Activated CD8-positive, alpha-beta T cell treated with anti-CD3 and anti-CD28 coated beads for 36 hours (primary cell): ENCODE results near the gene NCL. TPM values are rescaled to one million over a fixed set of nuclear protein-coding genes. Genes with fewer than 3 reads are reported as not detected.

ENCODE experiments used
- ATAC-seq: fragments of 200-7000 bp; cut with Tn5 transposase; one replicate; pipeline ENCODE4 v1.10.0; 2021; ENCODE audit warnings: mild to moderate bottlenecking, moderate library complexity
- CTCF ChIA-PET: fragments of 350-600 bp; sonication (Branson Sonifier 250); formaldehyde crosslinking; loops from one replicate; lab custom pipeline; 2021; ENCODE audit warnings: antibody characterized with exemption; lab: Charles Lee
- POLR2A ChIA-PET: fragments of 350-600 bp; sonication (Branson Sonifier 250); formaldehyde crosslinking; loops from one replicate; lab custom pipeline; 2021; ENCODE audit warnings: antibody characterized with exemption; lab: Charles Lee
- DNase-seq: peaks from one replicate; pipeline ENCODE4 v3.0.0-alpha.2; 2020
- H3K27ac Mint-ChIP-seq: one replicate; pipeline ENCODE4 v1.8.0; 2021; ENCODE audit warnings: mild to moderate bottlenecking, mixed read lengths
- H3K27me3 Mint-ChIP-seq: one replicate; pipeline ENCODE4 v1.8.0; 2021; ENCODE audit warnings: mixed read lengths
- H3K36me3 Mint-ChIP-seq: one replicate; pipeline ENCODE4 v1.8.0; 2021; ENCODE audit warnings: low read depth, mixed read lengths
- H3K4me1 Mint-ChIP-seq: one replicate; pipeline ENCODE4 v1.8.0; 2021; ENCODE audit warnings: low read depth, mixed read lengths
- H3K4me3 Mint-ChIP-seq: one replicate; pipeline ENCODE4 v1.8.0; 2021; ENCODE audit warnings: mild to moderate bottlenecking, moderate library complexity, mixed read lengths
- H3K9me3 Mint-ChIP-seq: one replicate; pipeline ENCODE4 v1.8.0; 2021; ENCODE audit warnings: mixed read lengths
- intact Hi-C: fragments of 100-400 bp; cut with micrococcal nuclease; formaldehyde crosslinking; loops from one replicate; pipeline ENCODE4 v1.10.0; 2022
- total RNA-seq, 2 experiments: library from RNA; stranded (reverse); gene quantifications; one replicate each; pipeline ENCODE4 v1.2.3, GENCODE V29; 2021
- TF ChIP-seq, protein P1 (sequence below): fragments of 200-600 bp; IDR thresholded peaks from one replicate; pipeline ENCODE4 v1.8.0; 2022; ENCODE audit warnings: antibody characterized with exemption, mild to moderate bottlenecking

Gene NCL
- total RNA-seq, 2 experiments from 2014 or later = 1,312 to 1,361 TPM

- H3K4me3 Mint-ChIP-seq = no peak overlapping the region
- ChIA-PET CTCF (interaction anchor here (0.8 to 1.7 kb wide), 5 partner anchors 10 to 23 kb away, joined by 3 to 6 read pairs (median 4); no protein-coding TSS in a partner anchor), POLR2A (interaction anchor here (1.0 to 2.6 kb wide), 2 partner anchors 24 to 26 kb away, joined by 3 to 10 read pairs; partner anchors contain the start of gene NCL)
- no peaks in the 10 kb centered on the region for H3K9me3 Mint-ChIP-seq
- no peaks in the 10 kb centered on the region for H3K27me3 Mint-ChIP-seq
- H3K27ac Mint-ChIP-seq = no peak overlapping the region
- DNase-seq = no peak
- intact Hi-C loops = no loop called here
- peaks cover 3% of the 10 kb centered on the region for H3K4me1 Mint-ChIP-seq
- no peak for ATAC-seq
- TF ChIP-seq, protein P1, sequence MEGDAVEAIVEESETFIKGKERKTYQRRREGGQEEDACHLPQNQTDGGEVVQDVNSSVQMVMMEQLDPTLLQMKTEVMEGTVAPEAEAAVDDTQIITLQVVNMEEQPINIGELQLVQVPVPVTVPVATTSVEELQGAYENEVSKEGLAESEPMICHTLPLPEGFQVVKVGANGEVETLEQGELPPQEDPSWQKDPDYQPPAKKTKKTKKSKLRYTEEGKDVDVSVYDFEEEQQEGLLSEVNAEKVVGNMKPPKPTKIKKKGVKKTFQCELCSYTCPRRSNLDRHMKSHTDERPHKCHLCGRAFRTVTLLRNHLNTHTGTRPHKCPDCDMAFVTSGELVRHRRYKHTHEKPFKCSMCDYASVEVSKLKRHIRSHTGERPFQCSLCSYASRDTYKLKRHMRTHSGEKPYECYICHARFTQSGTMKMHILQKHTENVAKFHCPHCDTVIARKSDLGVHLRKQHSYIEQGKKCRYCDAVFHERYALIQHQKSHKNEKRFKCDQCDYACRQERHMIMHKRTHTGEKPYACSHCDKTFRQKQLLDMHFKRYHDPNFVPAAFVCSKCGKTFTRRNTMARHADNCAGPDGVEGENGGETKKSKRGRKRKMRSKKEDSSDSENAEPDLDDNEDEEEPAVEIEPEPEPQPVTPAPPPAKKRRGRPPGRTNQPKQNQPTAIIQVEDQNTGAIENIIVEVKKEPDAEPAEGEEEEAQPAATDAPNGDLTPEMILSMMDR = no peak
- H3K36me3 Mint-ChIP-seq = no peaks in the 10 kb centered on the region
These were observed 24.0 kb upstream of the NCL start for GRCh38 chr2:231488331-231488730.

DNA sequence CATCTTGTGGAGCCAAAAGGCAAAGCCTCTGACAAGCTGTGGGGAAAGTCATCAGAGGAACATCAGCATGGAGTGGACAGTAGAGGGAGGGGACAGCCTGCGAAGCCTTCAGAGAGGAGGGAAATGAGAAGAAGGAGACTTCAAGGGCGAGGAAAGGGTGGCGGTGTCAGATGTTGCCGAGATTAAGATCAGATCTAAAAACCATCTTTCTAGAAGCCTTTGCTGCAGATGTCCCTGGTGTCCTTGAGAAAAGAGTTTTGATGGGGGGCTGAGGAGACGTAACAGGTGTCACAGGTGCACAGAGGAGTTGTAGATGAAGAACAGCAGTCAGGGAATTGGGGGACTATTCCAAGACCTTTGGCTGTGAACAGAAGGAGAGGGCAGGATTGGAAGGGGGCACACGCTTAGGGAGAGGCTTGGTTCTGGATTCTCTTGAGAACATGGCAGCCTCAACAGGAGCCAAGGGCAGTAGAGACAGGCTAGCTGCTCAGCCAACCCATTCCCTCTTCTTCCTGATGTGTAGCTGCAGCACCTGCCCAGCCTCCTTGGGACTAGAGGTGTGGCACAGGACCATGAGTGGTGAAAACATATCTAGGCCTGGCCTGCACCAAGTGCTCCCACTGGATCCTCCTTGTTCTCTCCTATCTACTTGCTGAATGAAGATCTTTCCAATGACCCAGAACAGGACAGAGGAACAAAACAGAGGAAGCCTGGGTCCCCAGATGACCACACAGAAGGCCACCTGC, 22.7 kb upstream of the NCL start:
- DNase-seq = no peak
- H3K9me3 Mint-ChIP-seq = no peaks in the 10 kb centered on the region
- ATAC-seq = no peak
- no peak overlapping the region for H3K4me3 Mint-ChIP-seq
- no peaks in the 10 kb centered on the region for H3K36me3 Mint-ChIP-seq
- peaks cover 7% of the 10 kb centered on the region for H3K4me1 Mint-ChIP-seq
- H3K27me3 Mint-ChIP-seq = no peaks in the 10 kb centered on the region
- CTCF ChIA-PET = interaction anchor here (1.1 to 1.4 kb wide), 2 partner anchors 22 to 114 kb away, joined by 3 to 4 read pairs; no protein-coding TSS in a partner anchor
- intact Hi-C loops = no loop called here
- POLR2A ChIA-PET = interaction anchor here (1.1 to 2.6 kb wide), 3 partner anchors 23 to 26 kb away, joined by 3 to 10 read pairs (median 3); partner anchors contain the start of gene NCL
- TF ChIP-seq, protein P1 = no peak
- no peak overlapping the region for H3K27ac Mint-ChIP-seq

DNA sequence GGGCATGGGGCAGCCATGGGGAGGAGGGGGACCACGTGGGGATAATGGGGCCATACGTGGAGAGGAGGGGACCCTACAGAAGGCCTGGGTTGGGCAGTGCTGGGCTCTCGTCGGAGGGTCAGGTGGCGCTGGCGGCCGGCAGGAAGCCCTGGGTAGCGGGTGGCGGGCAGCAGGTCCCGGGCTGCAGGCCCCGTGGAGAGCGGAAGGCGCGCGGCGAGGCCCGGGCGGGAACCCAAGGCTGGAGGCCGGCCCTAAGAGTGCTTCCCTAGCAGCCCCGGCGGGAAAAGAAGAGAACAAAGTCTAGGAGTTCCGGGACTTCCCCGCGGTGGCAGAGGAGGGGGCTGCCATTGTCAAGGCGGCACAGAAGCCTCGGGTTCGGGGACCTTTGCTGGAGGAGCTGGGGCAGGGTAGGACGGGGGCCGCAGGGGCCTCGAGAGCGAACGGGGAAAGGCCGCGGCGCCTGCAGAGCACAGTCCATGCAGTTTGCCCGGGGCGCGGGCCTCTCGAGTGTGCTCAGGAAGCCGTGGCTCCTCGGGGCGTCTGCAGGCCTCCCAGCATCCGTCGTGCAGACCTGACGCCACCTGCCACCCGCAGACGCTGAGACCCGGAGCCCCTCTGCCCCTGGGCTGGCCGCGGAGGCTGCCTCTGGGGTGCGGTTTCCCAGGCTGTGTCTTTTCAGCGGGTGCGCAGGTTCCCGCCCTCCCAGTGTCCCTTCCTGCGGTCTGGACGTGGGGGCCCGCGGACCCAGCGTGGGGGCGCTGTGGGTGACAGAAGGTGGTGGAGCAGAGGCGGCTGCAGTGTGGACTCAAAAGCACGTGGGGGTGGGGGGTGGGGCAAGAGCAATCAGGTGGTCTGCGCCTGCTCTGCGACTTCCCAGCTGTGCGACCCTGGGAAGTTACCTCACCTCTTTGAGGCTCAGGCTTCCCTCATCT, 19.4 kb upstream of the NCL start:
- Mint-ChIP-seq H3K27me3 (no peaks in the 10 kb centered on the region), H3K4me3 (peak overlapping the region; percentile 77), H3K36me3 (no peaks in the 10 kb centered on the region), H3K9me3 (no peaks in the 10 kb centered on the region), H3K4me1 (peaks cover 11% of the 10 kb centered on the region), H3K27ac (peak overlapping the region; percentile 90)
- ChIA-PET CTCF (interaction anchor here (0.7 to 4.6 kb wide), 25 partner anchors 7 to 241 kb away, joined by 3 to 86 read pairs (median 7); partner anchors contain the start of gene NCL), POLR2A (interaction anchor here (0.5 to 8.7 kb wide), 9 partner anchors 10 to 225 kb away, joined by 3 to 149 read pairs (median 3); partner anchors contain the start of genes NCL and PTMA)
- intact Hi-C loops = no loop called here
- TF ChIP-seq, protein P1 = no peak
- ATAC-seq (peak; percentile 57), DNase-seq (peak; percentile 46)

DNA sequence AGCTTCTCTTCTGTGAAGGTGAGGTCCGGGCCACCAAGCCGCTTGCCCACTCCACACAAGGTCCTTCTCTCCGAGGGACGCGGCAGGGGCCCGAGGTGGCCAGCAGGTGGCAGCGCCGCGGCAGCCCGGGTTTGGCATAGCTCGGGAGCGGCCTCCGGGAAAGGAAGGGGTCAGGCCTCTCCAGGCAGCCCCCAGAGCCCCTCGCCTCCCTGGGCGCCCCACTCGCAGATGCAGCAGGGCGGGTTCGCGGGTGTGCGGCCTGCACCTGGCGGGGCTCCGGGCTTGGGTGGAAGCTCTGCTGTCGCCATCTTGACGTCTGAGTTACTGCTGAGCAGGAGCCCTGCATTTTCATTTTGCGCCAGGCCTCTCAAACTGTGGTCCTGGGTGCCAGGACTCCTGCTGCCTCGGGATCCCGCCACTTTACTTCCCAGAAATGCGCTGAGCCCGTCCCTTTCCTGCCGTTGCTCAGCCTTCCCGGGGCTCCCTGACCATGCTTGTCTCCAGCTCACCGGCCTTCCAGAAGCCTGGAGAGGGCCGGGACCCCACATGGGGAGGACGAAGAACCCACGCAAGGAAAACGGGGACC, 18.6 kb upstream of the NCL start:
- Mint-ChIP-seq H3K4me3 (peak overlapping the region; percentile 77), H3K9me3 (no peaks in the 10 kb centered on the region), H3K27me3 (no peaks in the 10 kb centered on the region), H3K4me1 (peaks cover 11% of the 10 kb centered on the region), H3K27ac (peak overlapping the region; percentile 90), H3K36me3 (no peaks in the 10 kb centered on the region)
- intact Hi-C loops = no loop called here
- POLR2A ChIA-PET = interaction anchor here (0.6 to 8.7 kb wide), 10 partner anchors 11 to 225 kb away, joined by 3 to 149 read pairs (median 3); partner anchors contain the start of genes NCL and PTMA
- CTCF ChIA-PET = interaction anchor here (0.7 to 4.6 kb wide), 27 partner anchors 8 to 242 kb away, joined by 3 to 86 read pairs (median 6); partner anchors contain the start of gene NCL
- ATAC-seq (peak; percentile 85), DNase-seq (peak; percentile 80)
- TF ChIP-seq, protein P1 = peak; percentile 91
